Activated T-helper 9 cell treated with anti-CD3 and anti-CD28 coated beads, Interleukin-2, amount 50 U/mL, for 16 hours (primary cell): ENCODE results near the gene ANAPC5.
"Not testable (repeated sequence)": the region's sequence is repeated elsewhere in the genome, so short reads cannot be mapped to it uniquely, and the experiment has no call there.

Experiments used
- DNase-seq: peaks from one replicate; pipeline ENCODE4 v3.0.0-alpha.2; 2020; ENCODE audit warnings: low read depth

ANAPC5 gene

GRCh38 chr12:121351820-121352681 is at the start of gene ANAPC5:
Gene ANAPC5, minus strand, starts transcription at chr12:121352411. Its CDS starts 71 bp downstream, at chr12:121352340.
- peak; percentile 85 for DNase-seq

- peak; percentile 45 for DNase-seq
Observed at GRCh38 chr12:121400332-121401139, 48.3 kb upstream of the ANAPC5 start.

GRCh38 chr12:121399391-121400331 is 47.5 kb upstream of the ANAPC5 start, which contains the start of gene RNF34:
Gene RNF34, plus strand, starts transcription at chr12:121400118. Its CDS starts 95 bp downstream, at chr12:121400213.
- DNase-seq, result peak; percentile 96

GRCh38 chr12:121398355-121398754 is 46.1 kb upstream of the ANAPC5 start:
- DNase-seq, result no peak

- DNase-seq, result no peak
Observed at GRCh38 chr12:121397521-121397920, 45.3 kb upstream of the ANAPC5 start.

GRCh38 chr12:121392325-121392716 is 40.1 kb upstream of the ANAPC5 start:
- no peak for DNase-seq

- DNase-seq, result no peak
Observed at GRCh38 chr12:121391619-121392324, 39.6 kb upstream of the ANAPC5 start.

- no peak for DNase-seq
Observed at GRCh38 chr12:121390856-121391255, 38.6 kb upstream of the ANAPC5 start.

GRCh38 chr12:121388421-121388981 is 36.3 kb upstream of the ANAPC5 start:
- no peak for DNase-seq

GRCh38 chr12:121384891-121385290 is 32.7 kb upstream of the ANAPC5 start:
- not testable (repeated sequence) for DNase-seq

- DNase-seq, result no peak
Observed at GRCh38 chr12:121383601-121384021, 31.4 kb upstream of the ANAPC5 start.

- DNase-seq, result no peak
Observed at GRCh38 chr12:121379945-121380344, 27.7 kb upstream of the ANAPC5 start.

GRCh38 chr12:121378736-121379135 is 26.5 kb upstream of the ANAPC5 start:
- DNase-seq, result no peak

GRCh38 chr12:121376754-121377697 is 24.8 kb upstream of the ANAPC5 start:
- DNase-seq, result no peak

- DNase-seq, result not testable (repeated sequence)
Observed at GRCh38 chr12:121374945-121375584, 22.9 kb upstream of the ANAPC5 start.

- not testable (repeated sequence) for DNase-seq
Observed at GRCh38 chr12:121374336-121374735, 22.1 kb upstream of the ANAPC5 start.

GRCh38 chr12:121373755-121374154 is 21.5 kb upstream of the ANAPC5 start:
- DNase-seq, result no peak

- no peak for DNase-seq
Observed at GRCh38 chr12:121371404-121371803, 19.2 kb upstream of the ANAPC5 start.

GRCh38 chr12:121366063-121366459 is 13.8 kb upstream of the ANAPC5 start:
- no peak for DNase-seq
